GM12872 (cell line): ENCODE measurements around the gene THAP3.

Source experiments
- TF ChIP-seq, protein P1 (sequence below): IDR thresholded peaks from 3 replicates; pipeline ENCODE4 v1.5.1; 2011; ENCODE audit warnings: low read depth, mild to moderate bottlenecking, low read length, moderate library complexity; ENCODE audit not compliant: insufficient read depth

The THAP3 gene

DNA sequence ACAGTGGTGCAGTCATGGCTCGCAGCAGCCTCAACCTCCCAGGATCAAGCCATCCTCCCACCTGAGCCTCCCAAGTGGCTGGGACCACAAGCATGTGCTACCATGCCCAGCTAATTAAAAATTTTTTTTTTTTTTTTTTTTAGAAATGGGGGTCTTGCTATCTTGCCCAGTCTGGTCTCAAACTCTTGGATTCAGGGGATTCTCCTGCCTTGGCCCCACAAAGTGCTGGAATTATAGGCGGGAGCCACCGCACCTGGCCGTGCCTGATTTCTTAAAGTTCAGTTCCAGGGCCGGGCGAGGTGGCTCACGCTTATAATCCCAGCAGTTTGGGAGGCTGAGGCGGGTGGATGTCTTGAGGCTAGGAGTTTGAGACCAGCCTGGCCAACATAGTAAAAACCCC lies 6.4 kb downstream of the THAP3 start:
- TF ChIP-seq, protein P1, sequence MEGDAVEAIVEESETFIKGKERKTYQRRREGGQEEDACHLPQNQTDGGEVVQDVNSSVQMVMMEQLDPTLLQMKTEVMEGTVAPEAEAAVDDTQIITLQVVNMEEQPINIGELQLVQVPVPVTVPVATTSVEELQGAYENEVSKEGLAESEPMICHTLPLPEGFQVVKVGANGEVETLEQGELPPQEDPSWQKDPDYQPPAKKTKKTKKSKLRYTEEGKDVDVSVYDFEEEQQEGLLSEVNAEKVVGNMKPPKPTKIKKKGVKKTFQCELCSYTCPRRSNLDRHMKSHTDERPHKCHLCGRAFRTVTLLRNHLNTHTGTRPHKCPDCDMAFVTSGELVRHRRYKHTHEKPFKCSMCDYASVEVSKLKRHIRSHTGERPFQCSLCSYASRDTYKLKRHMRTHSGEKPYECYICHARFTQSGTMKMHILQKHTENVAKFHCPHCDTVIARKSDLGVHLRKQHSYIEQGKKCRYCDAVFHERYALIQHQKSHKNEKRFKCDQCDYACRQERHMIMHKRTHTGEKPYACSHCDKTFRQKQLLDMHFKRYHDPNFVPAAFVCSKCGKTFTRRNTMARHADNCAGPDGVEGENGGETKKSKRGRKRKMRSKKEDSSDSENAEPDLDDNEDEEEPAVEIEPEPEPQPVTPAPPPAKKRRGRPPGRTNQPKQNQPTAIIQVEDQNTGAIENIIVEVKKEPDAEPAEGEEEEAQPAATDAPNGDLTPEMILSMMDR: no peak

DNA sequence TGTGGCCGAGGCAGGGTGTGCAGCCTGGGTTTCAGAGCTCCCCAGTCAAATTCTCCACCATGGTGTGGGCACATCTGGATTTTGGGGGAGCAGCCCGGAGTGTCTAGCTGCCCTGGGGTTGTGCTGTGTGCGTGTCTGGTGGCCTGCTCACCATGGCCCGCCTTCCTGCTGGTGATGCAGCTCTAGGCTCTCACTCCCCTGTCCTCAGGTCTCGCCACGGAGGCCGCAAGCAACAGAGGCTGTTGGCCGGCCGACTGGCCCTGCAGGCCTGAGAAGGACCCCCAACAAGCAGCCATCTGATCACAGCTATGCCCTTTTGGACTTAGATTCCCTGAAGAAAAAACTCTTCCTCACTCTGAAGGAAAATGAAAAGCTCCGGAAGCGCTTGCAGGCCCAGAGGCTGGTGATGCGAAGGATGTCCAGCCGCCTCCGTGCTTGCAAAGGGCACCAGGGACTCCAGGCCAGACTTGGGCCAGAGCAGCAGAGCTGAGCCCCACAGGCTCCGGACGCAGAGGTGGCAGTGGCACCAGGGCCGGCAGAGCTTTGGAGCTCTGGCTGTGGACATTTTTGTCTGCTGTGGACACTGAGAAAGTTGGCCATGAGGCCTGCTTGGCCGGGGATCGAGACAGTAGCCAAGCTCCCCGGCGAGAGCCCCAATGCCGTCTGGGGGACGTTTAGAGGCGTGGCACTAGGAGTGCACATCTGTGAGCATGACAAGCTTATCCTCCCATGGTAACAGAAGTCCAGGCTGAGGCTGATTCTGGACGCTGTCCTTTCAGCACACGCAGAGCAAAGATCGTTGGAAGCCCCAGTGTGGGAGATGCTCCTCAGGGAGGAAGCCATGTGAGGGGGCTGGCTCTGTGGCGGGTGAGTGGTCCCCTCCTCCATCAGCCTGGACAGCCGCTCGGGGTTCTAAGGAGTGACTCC lies 8.2 kb downstream of the THAP3 start:
- TF ChIP-seq, protein P1: no peak

DNA sequence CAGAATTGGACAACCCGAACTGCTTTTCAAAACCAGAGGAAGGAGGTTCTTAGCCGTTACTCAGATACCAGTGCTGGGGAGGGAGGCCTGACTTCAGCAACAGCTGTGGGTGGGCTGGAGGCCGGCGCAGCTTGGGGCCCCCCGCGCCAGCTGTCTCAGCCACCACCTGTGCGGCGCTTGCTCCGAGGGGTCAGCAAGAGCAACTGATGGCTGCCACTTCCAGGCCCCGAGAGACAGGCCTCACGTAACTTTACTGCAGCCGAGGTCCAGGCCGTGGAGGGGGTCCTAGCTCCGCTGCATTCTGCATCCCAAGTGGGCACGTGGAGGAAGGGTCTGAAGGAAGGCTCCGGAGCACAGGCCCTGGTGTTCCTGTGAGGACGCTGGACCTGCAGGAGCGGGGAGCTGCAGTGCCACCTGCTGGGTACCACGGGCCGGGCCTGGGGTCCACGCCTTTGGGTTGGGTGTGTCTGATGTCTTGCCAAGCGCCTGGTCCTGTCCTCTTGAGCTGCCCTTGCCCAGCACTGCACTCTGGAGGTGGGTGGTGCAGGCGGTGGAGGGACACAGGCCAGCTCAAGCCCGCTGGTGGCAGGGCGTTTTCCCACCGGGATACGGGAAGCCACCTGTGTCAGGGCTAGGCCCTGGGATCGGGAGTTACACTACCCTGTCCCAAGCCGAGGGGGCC lies 9.8 kb downstream of the THAP3 start:
- TF ChIP-seq, protein P1: peak; percentile 55

DNA sequence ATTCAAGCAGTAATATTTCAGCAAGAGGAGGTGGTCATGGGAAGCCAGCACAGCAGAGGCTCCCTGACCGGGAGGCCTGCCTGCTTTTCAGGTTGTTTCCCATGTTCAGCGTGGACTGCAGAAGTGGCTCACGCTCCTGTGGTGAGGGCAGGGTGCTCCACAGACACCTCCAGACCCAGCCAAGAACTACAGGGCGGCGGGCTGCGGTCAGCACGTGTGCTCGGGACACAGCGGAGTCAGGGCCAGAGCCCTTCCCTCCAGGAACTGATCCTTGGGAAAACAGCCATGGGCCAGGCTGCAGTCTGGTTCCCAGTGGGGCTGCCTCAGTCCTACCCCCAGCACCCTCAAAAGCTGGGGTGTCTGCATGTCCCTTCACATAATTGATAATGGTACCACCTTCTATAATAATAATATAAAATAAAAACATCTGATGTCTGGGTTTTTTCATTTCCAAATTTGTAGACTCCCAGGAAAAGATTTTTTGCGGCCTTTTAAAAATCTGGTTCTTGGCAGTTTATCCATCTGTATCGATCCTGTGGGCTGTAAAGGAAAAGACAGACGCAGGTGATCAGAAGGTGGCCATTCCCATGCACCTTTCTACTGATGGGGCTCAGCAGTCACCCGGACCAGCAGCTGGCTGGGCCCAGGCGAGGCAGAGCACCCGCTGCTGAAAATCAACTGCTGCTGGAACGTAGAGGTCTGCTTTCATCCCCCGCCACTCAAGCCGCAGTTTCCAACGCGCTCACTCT lies 10.7 kb downstream of the THAP3 start:
- TF ChIP-seq, protein P1: no peak

DNA sequence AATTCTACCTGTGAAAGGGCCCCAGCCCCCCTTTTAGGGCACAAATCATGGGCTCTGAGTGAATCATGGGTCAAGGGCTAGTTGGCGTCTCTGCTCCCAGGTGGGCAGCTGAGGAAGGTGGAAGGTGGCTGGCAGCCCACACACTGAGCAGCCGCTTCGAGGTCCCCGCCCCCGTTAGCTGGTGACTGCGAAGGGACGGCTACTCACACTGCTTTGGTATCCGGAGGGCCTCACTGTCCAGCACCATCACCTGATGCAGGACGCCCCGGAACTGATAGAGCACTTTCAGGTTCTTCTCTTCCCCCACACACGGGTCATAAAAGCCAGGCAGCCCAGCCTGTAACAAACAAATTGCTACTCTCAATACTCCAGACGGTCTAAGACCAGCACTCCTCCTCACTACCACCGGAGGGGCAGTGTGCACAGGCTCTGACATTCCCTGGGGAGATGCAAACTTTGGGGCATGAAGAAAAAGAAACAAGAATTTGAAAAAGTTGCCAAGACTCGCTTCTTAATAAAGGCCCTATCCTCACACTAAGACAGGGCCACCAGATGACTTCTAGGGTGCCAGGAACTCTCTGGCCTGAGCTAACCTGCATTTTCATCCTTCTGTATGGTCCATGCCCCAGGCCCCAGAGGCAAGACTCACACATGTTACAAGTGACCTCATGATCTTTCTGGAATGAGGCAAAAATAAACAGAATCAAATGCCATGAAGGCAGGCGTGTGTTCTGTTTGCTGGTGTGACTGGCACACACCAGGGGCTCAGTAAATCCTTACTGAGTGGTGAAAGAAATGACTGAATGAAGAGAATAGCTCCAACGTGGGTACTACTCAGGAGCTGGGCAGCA lies 11.5 kb downstream of the THAP3 start:
- TF ChIP-seq, protein P1: no peak

DNA sequence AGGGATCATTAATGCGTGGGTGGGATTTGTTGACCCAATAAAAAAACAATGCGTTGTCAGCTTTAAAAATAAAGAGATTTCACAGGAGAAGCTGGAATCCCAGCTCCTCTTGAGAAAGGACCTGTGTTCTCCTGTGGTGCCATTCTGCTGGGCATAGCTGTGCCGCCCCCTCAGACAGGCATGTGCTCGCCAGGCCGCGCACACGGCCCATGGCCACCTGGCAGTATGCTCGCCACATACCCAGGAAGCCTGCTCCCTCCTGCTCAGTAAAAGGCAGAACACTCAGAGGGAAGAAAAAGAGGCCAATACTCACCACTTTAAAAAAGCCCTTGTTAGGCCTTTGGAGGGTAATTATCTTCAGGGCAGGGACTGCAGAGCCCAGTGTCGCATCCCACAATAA lies 13.1 kb downstream of the THAP3 start:
- TF ChIP-seq, protein P1: no peak
